HG02763 (cell line): Measurements from ENCODE around the gene HEYL.
A peak's percentile ranks its signal among the peaks of the same experiment; 100 is the strongest.

Experiments used
- ATAC-seq: cut with Tn5 transposase; IDR thresholded peaks from one replicate; pipeline ENCODE4 v1.9.1; 2021; ENCODE audit warnings: mild to moderate bottlenecking, moderate library complexity; ENCODE audit not compliant: unreplicated experiment

Gene HEYL

DNA sequence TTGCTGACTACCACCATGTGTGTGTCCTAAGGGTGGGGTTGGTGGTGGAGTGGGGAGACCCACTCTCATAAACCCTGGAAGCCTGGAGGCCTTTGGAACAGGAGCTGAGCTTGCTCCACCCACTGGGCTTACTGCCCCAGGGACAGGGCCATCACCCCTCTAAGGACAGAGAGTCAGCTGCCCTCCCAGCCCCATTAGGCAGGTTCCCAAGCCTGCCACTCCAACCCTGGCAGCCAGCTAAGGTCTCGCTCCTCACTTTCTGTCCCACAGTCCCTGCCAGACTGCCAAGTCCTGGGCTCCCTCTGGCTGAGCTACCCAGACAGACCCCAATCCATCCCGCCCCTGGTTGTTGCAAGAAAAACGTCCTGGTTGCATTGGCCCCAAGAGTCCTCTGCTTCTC lies 28.7 kb upstream of the HEYL start:
- no peak for ATAC-seq

DNA sequence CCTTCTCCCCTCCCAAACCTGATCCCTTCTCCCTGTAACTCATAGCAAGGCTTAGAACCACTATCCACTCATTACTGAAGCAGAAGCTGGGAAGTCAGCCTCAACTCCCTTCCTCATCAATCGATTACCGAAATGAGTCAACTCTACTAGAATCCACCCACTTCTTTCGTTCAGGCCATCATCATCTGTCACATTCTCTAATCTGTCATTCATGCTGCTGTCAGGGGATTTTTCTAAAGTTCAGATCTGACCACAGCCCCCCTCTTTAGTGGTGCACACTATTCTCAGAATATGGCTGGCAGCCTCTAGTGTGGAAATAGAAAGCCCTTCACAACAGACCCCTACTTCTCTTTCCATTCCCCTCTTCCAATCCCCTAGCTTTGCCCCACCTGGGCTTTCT lies 27.3 kb upstream of the HEYL start:
- ATAC-seq: peak; percentile 73

DNA sequence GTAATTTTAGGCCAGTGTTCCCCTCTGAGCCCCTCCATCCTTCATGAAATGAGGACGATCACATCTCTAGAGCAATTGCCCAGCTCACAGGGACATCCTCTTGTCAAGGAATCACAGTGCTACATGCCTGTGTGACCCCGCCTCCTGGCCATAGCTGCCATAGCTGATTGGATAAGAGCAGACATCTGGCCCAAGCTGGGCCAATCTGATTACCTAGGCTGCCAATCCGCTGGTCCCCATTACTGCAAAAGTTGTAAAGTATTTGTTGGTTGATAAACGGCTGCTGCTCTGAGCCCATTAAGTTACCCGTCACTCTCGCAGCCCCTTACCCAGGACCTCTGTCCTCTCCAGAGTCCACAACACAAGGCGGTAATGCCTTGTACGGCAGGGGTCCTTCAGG lies 24.1 kb upstream of the HEYL start:
- no peak for ATAC-seq

DNA sequence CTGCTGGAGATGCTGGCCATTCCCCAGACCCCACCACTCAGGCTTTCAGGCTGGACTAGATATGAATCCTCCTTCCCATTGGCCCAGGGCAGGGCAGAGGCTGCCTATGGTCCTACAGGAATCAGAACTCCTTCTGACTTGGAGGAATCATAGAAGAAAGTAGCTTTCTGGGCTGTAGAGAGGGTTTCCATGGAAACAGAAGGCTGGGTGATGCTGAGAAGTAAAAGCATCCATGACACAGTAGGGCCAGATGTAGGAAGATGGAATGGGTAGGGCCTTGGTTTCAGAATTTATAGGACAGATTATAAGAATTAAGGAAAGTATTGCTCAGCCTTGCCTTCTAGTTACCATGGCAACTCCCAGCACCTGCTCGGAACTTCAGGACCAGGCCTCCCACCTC lies 23.4 kb upstream of the HEYL start:
- no peak for ATAC-seq

DNA sequence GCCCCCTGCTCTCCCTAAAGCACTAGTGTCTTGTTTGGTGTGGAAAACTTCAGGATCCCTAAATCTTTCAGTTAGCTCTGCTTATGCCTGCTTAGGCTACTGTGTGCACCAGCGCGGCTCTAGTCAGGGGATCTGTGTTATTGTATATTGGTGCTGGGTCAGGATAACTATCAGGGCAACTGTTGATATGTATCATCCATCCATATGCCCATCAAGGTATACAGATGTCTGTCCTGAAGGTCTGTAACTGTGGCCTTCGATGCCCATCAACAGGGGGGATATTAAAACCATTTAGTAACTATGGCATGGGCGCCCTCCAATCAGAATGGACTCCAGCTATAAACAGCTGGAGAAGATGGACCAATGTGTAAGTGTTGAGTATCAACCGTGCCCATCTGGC lies 20.1 kb upstream of the HEYL start:
- no peak for ATAC-seq

DNA sequence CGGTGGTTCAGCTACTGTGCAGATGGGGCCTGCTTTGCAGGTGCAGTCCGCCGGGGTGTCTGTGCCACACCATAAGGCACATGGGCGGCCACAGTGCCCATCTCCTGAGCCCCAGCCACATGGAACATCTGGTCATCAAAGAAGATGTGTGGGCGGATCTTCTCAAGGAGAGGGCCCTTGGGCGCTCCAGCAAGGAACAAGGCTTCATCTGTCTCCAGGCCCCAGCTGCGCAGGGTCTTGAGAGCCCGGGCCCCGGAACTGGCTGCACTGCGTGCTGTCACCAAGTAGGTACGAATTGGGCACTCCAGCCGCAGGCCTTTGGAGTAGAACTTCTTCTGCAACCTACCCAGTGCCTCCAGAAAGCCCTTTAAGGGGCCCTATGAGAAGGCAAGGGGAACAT lies 19.7 kb upstream of the HEYL start:
- ATAC-seq: no peak

DNA sequence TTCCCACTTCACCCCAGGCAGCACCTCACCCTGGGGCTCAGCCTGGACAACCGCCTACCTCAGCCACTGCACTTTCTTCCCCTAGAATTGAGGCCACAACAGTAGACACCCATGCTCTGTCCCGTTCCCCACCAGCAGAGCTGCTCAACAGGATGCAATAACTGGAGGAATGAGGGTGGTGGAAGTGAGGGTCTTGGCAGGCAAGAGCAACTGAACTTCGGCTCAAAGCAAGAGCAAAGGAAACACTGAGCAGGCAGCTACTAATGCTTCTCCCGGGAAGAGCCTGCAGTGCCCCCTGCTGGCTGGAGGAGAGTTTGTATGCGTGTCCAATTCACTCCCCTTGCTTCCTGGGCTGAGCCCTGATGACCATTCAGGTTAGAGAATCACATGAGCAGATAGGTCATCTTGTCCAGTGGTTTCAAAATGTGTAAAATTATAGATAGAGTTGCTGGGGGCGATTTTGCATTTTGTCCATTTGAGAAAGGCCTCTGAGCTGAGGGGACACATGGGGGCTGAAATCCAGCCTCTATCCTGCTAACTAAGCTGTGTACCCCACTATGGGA lies 18.6 kb upstream of the HEYL start:
- ATAC-seq: no peak

DNA sequence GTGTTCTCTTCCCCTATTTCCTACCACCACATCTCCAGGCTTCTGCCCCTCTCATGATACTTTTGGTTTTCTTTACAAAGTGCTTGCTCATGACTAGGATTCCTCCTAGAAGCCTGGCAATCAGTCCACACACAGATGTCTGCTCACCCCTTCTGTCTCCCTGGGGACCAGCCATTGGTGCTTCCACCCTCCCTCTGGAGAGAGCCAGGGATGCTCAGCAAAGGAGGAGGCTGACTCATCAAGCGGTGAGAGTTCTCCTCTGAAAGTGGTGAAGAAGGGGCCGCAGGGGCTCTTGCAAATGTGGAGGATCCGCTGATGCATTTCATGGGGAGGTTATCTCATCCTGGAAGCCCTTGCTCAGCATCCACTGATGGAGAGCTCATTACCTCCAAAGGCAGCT lies 18.0 kb upstream of the HEYL start:
- ATAC-seq: no peak

DNA sequence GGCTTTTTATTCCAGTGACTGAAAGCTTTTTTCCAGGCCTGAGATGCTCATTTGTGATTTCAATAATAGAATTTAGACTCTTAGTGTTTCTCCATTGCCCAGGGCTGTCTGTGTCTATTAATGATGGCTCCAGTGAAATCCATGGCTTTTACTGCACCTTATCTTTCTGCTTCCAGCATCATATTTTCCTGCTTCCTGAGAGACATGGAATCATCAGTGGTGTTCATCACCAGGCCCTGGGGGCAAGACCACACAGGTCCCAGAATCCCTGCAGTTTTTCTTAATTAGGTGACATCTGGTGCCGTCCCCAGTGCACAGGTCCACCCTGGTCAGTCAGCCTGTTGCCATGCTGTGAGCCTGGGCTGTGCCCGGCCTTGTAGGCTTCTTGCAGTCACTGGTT lies 16.9 kb upstream of the HEYL start:
- no peak for ATAC-seq

DNA sequence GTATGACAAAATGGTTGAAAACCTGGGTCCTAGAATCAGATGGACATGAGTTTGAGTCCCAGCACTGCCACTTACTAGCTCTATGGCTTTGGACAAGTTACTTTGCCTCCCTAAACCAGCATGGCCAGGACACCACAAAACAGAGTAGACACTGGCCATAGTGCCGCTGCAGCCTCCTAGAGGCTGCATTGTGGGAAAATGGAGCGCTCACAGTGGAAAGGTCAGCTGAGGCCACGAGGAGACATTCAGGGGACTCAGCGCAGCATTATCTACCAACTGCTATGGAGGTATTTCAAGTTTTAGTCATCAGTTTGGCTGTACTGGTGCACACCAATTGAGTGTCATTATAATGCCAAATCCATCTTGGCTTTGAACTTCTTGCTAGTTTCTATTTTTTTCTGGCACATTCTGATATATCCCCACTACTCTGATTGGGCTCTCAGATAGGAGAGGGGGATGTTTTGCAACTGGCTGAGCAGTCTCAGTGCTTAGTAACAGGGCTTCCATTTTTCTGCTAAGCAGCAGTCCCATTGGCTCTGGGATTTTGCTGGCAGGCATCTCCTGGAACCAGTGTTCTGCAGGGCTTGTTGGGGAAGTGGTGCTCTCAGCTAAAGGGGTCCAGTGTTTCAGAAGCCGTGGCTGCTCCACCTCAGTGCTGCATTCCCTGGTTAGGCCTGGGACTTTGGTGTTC lies 16.3 kb upstream of the HEYL start:
- no peak for ATAC-seq

DNA sequence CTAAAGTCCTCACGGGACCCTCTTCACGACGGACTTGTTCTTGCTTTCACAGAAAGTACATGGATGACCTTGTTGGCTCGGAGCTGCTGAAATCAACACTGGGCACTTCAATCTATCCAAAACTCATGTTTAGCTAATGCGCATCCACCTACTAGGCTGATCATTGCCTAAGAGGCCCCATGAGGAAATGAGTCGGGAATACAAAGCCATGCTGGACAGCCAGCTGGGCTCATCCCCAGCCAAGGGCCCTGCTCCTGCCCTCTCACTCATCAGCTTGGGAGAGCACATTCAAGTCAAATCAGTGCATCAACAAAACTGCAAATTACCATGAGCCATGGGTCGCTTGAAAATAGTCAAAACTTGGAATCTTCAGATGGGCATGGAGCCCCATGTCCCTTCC lies 14.8 kb upstream of the HEYL start:
- no peak for ATAC-seq

DNA sequence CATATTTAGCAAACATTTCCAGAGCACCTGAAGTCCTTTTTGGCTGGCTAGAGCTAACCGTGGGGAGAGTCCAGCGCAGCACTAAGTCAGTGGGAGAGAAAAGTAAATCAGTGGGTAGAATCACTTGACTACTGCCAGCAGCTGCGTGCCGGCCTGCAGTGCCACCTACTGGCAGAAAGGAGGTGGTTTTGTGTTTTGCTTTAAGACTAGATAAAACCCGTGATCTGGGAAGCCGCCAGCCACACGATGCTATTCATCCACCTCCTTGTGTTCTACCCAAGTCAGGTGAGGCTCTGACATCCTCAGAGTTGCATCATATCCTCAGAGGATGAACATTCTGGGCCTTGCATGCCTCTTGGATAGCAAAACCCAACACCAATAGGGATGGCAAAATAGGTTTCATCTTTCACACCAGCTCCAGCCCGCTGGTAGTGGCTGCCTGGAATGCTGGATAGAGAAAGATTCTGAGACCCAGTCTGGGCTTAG lies 14.1 kb upstream of the HEYL start:
- ATAC-seq: no peak

DNA sequence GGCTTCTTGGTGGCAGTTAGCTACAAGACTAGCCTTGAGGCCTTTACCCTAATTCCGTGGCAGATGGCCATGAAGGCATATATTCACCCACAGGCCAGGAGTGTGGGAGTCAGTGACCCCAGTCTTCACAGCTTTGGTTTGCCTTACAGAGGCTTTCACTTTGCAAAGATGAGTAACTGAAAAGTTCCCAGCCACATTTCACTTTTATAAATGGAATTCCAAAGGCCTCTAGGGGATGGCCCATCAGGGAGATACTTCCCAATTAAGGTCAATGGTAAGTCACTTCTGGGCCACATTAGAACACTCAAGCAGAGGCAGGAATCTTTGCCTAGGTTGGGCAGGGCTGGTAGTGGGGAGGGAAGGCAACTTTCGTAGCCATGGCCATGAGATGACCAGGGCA lies 13.1 kb upstream of the HEYL start:
- no peak for ATAC-seq

DNA sequence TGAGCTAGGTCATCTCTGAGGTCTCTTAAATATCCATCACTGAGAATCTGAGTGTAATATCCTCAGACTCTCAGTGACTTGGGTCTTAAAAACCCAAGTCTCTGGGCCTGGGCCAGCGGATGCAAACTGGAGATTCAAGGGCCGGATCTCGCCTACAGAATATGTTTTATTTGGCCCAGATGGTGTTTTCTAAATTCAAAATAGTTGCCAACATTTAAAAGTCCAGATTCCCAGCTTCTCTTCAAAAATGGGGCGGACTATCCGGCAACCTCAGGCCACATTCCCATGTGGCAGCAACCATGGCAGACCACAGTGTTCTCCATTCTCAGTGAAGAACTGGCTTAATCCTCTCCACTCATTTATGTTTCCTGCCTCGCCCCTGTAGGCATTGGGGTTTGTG lies 12.7 kb upstream of the HEYL start:
- ATAC-seq: no peak

DNA sequence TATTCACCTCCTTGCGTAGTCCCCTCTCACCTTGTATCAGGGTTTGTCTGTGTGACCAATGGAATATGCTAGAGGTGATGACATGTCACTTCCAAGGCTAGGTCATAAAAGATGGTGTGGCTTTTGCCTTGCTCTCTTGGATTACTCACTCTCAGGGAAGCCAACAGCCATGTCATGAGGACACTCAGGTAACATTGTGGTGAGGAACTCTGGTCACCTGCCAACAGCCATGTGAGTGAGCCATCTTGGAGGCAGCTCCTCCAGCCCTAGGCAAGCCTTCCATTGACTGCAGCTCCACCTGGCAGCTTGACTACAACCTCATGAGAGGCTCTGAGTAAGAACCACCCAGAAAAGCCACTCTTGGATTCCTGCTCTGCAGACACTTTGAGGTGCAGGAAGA lies 11.0 kb upstream of the HEYL start:
- no peak for ATAC-seq

DNA sequence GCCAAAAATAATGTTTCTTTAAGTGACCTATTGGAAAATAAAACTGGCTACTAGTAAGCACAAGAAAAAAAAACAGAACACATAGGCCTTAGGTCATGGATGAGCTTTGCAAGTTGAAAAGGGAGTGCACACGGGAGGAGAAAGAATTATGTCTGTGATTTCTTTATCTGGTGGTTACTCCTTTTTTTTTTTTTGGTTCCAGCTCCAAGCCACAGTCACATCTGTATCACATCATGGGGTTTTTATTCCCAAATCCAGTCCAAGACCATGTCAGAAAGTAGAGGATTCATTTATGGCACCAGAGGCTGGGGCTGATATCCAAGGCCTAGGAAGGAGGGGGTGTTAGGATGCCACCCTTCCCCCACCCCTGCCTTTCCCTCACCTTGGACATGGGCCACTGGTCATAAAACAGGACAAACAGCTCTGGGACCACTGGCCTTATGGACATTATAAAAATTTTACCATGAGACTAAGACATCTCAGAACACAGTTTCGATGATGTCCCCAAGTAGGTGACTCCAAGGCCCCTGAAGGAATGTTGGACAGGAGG lies 10.3 kb upstream of the HEYL start:
- no peak for ATAC-seq

DNA sequence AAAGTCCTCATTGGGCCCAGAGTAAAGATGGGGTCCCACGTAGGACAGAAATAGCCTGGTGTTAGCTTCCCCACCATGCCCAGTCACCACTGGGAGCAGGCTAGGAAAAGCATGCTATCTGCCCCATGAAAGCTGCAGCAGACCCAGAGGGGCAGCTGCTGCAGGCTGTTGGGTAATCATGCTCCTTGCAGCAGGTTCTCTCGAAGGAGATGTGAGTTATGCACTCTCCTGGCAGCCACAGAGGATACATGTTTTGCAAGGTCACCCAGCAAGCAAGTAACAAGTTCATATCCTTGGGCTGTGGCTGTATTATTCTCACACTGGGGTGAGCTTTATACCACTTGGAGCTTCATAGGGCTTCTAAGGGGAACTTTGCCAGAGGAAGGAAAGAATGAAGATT lies 9.1 kb upstream of the HEYL start:
- no peak for ATAC-seq

DNA sequence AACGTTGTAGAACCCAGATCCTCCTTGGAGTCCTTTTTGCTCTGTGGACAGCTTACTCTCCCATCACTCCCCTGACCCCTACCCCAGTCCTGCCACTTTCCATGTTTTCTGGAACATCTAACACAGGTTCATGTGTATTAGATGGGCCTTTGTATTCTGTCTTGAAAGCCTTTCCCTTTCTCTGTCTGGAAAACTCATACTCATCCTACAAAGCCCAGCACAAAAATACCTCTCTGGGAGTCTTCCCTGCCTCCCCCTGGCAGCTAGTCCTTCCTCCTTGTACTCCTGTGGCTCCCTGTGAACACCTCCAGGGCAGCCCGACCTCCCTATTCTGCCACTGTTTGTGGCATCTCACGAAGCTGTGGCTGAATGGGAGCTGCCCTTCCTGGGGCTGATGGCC lies 7.8 kb upstream of the HEYL start:
- no peak for ATAC-seq

DNA sequence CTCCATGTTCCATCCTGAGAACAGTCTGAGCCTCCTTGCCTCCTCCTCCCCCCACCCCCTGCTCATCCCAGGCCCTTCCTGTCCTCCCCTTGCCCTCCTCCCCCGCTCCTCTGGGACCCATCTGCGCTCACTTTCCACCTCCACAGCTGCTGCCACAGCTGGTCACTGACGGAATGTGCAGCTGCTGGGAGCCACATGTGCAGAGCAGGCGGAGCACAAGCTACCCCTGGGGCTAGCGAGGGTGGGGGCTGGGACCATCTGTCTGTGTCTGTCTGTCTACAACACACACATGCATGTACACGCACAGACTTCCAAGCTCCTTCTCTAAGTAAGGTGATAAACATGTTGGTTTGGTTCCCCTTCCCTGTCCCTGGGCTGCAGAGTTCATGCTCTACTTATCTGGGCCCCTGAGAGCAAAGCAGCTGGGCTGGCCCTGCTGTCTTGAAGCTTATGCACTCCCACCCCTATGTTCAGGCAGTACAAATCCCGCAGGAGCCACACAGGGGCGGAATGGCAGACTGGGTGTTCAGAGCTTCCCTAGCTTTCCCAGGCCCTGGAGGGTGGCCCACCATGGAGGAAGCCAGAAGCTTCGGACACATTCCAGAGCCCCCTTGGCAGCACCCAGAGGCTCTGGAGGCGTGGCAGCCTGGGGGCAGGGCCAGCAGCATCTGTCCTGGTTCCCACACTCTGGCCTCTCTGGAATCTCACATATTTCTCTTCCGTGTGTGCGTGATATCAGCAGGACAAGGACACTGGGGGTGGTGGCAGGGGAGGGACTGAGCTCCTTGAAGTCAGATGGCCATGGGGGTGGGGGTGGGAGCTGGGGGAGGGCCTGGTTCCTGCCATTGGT lies 7.0 kb upstream of the HEYL start:
- no peak for ATAC-seq

DNA sequence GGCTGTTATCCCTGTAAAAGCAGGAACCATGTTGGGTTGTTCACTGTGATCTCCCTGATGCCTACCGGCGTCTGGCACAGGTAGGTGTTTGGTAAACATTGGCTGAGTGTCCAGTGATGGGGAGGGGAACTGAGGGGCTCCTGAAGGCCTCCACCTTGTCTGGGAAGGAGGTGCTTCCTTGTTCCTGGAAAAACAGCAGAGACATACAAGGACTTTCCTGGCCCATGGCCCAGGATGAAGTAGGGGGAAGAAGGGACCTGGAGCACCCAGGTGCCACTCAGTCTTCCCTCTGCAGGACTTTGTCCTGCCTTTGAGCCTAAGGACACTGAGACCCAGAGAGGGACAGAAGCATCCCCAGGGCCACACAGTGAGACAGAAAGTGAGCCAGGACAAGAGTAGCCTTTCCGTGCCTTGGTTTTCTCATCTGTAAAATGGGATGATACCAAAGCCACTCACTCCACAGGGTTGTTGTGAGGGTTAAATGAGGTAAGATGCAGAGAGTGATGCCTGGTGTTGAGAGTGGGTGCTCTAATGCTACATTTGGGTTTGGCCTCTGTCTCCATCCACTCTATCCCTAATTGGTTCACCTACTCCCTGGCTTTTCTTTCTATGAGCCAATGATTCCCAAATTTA lies 6.1 kb upstream of the HEYL start:
- no peak for ATAC-seq

DNA sequence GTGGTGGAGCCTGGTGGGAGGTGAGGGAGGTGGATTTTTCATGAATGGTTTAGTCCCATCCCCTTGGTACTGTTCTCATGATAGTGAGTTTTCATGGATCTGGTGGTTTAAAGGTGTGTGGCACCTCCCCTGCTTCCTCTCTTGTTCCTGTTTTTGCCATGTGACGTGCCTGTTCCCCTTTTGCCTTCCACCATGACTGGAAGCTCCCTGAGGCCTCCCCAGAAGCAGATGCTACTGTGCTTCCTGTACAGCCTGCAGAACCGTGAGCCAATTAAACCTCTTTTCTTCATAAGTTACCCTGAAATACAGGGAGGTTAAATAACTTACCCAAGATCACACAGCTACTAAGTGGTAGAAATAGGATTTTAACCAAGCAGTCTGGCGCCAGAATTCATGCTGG lies 4.3 kb upstream of the HEYL start:
- no peak for ATAC-seq
